ENCODE data around the gene CXorf58.
"Not testable (repeated sequence)": the region's sequence is repeated elsewhere in the genome, so short reads cannot be mapped to it uniquely, and the experiment has no call there.

CXorf58 gene

DNA sequence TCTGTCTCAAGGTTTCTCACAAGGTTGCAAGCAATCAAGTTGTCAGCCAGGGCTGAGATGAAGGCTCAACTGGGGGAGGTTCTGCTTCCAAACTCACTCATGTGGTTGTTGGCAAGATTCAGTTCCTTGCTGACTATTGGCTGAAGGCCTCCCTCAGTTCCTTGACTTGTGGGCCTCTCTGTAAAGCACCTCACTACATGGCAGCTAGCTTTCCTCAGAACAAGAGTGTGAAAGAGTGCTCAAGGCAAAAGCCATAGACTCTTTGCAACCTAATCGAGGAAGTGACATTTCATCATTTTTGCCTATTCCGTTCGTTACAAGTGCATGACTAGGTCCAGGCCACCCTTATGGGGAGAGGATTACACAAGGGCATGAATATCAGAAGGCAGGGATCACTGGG, 52.0 kb downstream of the CXorf58 start:
- DNase-seq: no peak

DNA sequence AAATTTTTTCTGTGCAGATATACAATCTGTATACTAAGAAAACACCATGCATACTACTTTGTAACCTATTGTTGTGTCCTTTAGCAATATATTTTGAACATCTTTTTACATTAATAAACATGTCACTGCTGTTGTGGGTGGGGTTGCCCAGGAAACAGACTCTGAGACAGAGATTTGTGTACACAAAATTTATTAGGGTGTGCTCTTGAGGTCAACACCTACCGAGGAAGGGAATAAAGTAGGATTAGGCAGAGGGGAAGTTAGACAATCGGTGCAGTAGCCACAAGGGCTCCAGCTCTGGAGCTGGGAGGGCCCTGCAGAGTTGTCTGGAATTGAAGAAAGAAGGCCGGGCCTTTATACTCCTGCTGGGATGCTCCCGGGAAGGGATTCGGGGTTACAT, 56.4 kb downstream of the CXorf58 start:
- no peak for DNase-seq

DNA sequence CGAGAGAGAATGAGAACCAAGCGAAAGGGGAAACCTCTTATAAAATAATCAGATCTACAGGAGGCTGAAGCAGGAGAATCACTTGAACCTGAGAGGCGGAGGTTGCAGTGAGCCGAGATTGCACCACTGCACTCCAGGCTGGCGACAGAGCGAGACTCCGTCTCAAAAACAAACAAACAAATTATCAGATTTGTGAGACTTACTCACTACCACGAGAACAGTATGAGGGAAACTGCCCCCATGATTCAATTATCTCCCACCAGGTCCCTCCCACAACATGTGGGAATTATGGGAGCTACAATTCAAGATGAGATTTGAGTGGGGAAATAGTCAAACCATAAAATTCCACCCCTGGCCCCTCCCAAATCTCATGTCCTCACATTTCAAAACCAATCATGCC, 57.8 kb downstream of the CXorf58 start:
- not testable (repeated sequence) for DNase-seq

DNA sequence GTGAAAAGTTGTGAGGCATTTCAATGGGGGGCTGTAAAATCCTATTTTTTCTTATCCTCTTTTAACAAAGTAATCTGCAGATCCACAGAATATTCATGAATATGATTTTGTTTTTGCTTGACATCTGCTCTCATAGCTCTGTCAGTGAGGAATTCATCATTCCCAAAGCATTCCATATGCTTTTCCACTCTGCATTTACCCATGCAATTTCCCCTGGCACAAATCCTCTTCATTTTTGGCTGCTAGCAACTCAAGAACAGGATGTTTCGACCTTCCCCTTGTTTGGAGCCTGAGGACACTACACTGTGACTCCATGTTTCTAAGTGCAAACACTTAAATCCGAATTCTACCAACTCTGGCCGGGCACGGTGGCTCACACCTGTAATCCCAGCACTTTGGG, 70.7 kb downstream of the CXorf58 start:
- DNase-seq: no peak

DNA sequence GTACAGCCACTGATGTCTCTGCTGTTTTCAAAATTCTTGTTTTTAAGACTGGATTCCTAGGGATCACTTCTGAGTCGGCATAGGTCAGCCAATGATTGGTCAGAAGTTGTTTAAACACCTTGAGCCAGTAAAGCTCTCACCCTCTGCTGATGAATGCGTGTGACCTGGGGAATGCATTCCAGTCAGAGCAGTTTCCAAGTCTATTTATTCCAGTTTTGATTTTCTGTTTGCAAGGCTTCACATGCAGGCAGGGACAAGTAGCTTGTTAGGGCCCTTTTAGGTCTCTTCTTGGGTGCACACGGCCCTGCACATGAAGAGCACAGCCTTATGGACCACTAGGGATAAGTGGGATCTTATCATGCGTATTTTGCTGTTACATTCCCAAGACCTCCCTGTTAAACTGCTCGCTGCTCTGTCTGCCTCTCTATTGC, 72.2 kb downstream of the CXorf58 start:
- DNase-seq: no peak

DNA sequence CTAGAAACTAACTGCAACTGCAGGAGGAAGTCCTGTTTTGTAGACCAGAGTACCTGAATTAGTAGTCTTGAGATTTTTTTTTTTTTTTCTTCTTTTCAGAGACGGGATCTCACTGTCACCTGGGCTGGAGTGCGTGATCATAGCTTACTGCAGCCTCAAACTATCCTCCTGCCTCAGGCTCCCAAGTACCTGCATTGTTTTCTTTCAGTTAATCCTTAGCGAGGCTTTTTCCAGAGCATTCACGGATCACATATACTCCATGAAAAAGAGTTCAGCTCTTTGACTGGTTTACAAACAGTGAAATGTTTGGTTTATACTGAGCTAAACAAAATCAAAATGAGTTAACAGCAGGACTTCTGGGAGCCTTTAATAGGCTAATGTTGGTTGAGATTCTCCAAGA, 73.4 kb downstream of the CXorf58 start:
- no peak for DNase-seq

DNA sequence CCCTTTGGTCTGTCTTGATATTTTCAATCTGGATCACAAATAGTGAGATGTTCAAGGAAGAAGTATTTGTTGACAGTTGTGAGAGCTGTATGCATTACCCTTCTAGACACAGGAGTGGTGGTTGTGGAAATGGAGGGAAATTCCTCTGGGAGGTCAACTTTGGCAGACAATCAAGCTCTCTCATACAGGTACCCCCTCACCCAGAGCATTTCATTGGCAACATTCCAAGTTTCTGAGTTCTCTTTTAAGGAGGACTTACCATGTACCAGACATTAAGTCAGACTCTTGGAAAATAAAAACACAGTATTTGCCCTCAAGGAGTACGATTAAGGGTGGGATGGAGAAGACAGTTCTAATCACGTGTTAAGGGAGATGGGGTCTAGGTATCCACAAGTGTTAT, 73.9 kb downstream of the CXorf58 start:
- no peak for DNase-seq

DNA sequence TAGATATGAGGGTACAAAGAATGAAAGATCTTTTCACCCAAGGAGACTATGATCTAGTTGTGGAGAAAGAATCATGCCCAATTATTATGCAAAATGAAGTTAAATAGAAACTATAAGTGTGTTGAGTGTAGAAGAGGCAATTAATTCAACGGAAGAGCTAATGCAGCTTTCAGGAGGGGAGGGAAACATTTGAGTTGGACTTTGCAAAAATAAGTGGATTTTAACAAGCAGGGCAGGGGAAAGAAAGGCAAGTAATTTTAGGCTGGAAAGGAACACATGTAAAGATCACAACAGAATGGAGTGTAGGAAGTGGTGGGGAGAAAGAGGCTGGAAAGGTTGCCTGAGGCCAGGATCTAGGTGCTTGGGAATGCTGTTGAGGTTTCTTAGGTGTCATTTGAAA, 75.1 kb downstream of the CXorf58 start:
- DNase-seq: no peak

Data from NCI-H510A (cell line).